ENCODE measurements around the gene RBM33.
"Not testable (repeated sequence)": the region's sequence is repeated elsewhere in the genome, so short reads cannot be mapped to it uniquely, and the experiment has no call there.

The RBM33 gene

DNA sequence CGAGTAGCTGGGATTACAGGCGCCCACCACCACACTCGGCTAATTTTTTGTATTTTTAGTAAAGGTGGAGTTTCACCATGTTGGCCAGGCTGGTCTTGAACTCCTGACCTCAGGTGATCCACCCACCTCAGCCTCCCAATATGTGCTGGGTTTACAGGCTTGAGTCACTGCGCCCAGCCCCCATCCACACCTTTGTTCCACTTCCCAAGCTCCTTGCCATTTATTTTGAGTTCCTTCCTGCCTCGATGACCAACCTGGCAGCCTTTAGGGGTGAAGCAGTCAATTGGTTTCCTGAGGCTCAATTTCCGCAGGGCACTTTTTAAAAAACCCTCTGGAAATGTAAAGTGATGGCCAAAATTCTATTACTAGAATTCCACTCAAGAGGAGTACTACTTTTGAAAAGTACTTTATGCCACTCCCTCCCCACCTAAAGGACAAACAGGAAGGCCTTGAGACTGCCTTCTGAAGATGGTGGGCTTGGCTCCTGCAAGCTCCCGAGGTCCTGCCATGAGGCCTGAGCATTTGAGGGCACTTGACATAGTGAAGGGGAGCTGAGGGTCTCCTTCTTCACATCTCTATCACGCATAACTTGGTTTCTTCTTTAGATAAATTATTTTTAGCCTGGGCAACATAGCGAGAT, 32.5 kb upstream of the RBM33 start:
- H3K9me3 ChIP-seq (ENCODE audit: control insufficient read depth in 1 of 2, low read length in 2 of 2), result no peaks in the 10 kb centered on the region
- no peak overlapping the region for H3K4me3 ChIP-seq (ENCODE audit: low read depth in 1 of 2, low read length in 2 of 2)
- no peak overlapping the region for H3K27ac ChIP-seq (ENCODE audit: low read length)
- H3K27me3 ChIP-seq (ENCODE audit: low read depth, low read length), result no peaks in the 10 kb centered on the region
- no peaks in the 10 kb centered on the region for H3K4me1 ChIP-seq (ENCODE audit: control insufficient read depth in 1 of 2, insufficient read depth in 2 of 2, low read length in 2 of 2)
- H3K36me3 ChIP-seq (ENCODE audit: control insufficient read depth in 1 of 2, insufficient read depth in 2 of 2, low read length in 2 of 2), result no peaks in the 10 kb centered on the region

DNA sequence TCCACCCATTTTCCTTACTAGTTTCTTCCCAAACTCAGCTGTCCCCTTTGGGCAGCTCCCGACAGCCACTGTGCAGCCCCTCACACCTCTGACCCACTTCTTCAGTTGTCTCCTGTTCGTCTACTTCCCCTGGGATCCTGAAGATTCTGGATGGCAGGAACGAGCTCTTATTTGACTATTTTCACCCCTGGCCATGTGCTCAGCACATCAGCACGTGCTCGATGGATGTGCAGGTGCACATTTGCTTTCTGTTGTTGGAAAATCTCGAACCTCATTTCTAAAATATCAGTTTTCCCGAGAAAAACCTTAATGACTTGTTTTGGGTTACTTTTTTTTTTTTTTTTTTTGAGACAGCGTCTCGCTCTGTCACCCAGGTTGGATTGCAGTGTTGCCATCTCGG, 31.8 kb upstream of the RBM33 start:
- H3K9me3 ChIP-seq (ENCODE audit: control insufficient read depth in 1 of 2, low read length in 2 of 2), result no peaks in the 10 kb centered on the region
- H3K4me3 ChIP-seq (ENCODE audit: low read depth in 1 of 2, low read length in 2 of 2), result no peak overlapping the region
- no peaks in the 10 kb centered on the region for H3K4me1 ChIP-seq (ENCODE audit: control insufficient read depth in 1 of 2, insufficient read depth in 2 of 2, low read length in 2 of 2)
- no peaks in the 10 kb centered on the region for H3K36me3 ChIP-seq (ENCODE audit: control insufficient read depth in 1 of 2, insufficient read depth in 2 of 2, low read length in 2 of 2)
- H3K27ac ChIP-seq (ENCODE audit: low read length), result no peak overlapping the region
- H3K27me3 ChIP-seq (ENCODE audit: low read depth, low read length), result no peaks in the 10 kb centered on the region

DNA sequence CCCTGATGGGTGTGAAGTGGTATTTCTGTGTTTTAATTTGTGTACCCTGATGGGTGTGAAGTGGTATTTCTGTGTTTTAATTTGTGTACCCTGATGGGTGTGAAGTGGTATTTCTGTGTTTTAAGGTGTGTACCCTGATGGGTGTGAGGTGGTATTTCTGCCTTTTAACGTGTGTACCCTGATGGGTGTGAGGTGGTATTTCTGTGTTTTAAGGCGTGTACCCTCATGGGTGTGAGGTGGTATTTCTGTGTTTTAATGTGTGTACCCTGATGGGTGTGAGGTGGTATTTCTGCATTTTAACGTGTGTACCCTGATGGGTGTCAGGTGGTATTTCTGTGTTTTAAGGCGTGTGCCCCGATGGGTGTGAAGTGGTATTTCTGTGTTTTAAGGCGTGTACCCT, 29.4 kb upstream of the RBM33 start:
- not testable (repeated sequence) for H3K4me3 ChIP-seq (ENCODE audit: low read depth in 1 of 2, low read length in 2 of 2); H3K4me1 ChIP-seq (ENCODE audit: control insufficient read depth in 1 of 2, insufficient read depth in 2 of 2, low read length in 2 of 2); H3K27ac ChIP-seq (ENCODE audit: low read length)

GRCh38 chr7:155618708-155619633, 25.5 kb upstream of the RBM33 start:
- no peaks in the 10 kb centered on the region for H3K4me1 ChIP-seq (ENCODE audit: control insufficient read depth in 1 of 2, insufficient read depth in 2 of 2, low read length in 2 of 2)
- peak overlapping the region; percentile 63 for H3K27ac ChIP-seq (ENCODE audit: low read length)
- no peaks in the 10 kb centered on the region for H3K9me3 ChIP-seq (ENCODE audit: control insufficient read depth in 1 of 2, low read length in 2 of 2)
- H3K36me3 ChIP-seq (ENCODE audit: control insufficient read depth in 1 of 2, insufficient read depth in 2 of 2, low read length in 2 of 2), result no peaks in the 10 kb centered on the region
- H3K27me3 ChIP-seq (ENCODE audit: low read depth, low read length), result no peaks in the 10 kb centered on the region
- H3K4me3 ChIP-seq (ENCODE audit: low read depth in 1 of 2, low read length in 2 of 2), result peak overlapping the region in 1 of 2 donors; percentile 11

More for the DNA sequence above, 29.4 kb upstream of the RBM33 start:
- not testable (repeated sequence) for H3K27me3 ChIP-seq (ENCODE audit: low read depth, low read length); H3K9me3 ChIP-seq (ENCODE audit: control insufficient read depth in 1 of 2, low read length in 2 of 2); H3K36me3 ChIP-seq (ENCODE audit: control insufficient read depth in 1 of 2, insufficient read depth in 2 of 2, low read length in 2 of 2)

- H3K9me3 ChIP-seq (ENCODE audit: control insufficient read depth in 1 of 2, low read length in 2 of 2), result no peaks in the 10 kb centered on the region
- no peaks in the 10 kb centered on the region for H3K27me3 ChIP-seq (ENCODE audit: low read depth, low read length)
- H3K4me3 ChIP-seq (ENCODE audit: low read depth in 1 of 2, low read length in 2 of 2), result no peak overlapping the region
- H3K27ac ChIP-seq (ENCODE audit: low read length), result peak overlapping the region; percentile 63
- H3K4me1 ChIP-seq (ENCODE audit: control insufficient read depth in 1 of 2, insufficient read depth in 2 of 2, low read length in 2 of 2), result no peaks in the 10 kb centered on the region
- H3K36me3 ChIP-seq (ENCODE audit: control insufficient read depth in 1 of 2, insufficient read depth in 2 of 2, low read length in 2 of 2), result no peaks in the 10 kb centered on the region
These were observed 24.7 kb upstream of the RBM33 start for GRCh38 chr7:155619634-155620271.

DNA sequence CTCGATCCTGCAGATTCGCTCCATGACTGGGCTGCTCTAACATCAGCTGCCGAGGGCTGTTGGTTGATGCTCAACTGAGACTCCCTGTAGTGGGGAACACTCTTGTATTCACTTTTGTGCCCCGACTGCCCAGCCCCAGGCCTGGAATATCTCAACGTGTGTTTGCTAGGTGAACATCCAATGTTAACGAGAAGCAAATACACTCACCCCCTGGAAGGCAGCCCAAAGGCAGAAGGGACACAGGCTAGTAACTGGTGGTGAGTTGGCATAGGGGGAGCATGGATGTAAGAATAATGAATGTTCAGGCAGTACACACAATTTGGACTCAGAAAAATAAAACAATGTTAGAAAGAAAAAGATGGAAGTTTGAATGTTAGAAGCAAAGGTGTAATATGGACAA, 24.0 kb upstream of the RBM33 start:
- no peaks in the 10 kb centered on the region for H3K27me3 ChIP-seq (ENCODE audit: low read depth, low read length)
- H3K4me1 ChIP-seq (ENCODE audit: control insufficient read depth in 1 of 2, insufficient read depth in 2 of 2, low read length in 2 of 2), result no peaks in the 10 kb centered on the region
- peaks cover 0 to 2% of the 10 kb centered on the region in 2 donors for H3K9me3 ChIP-seq (ENCODE audit: control insufficient read depth in 1 of 2, low read length in 2 of 2)
- H3K4me3 ChIP-seq (ENCODE audit: low read depth in 1 of 2, low read length in 2 of 2), result no peak overlapping the region
- no peaks in the 10 kb centered on the region for H3K36me3 ChIP-seq (ENCODE audit: control insufficient read depth in 1 of 2, insufficient read depth in 2 of 2, low read length in 2 of 2)
- H3K27ac ChIP-seq (ENCODE audit: low read length), result no peak overlapping the region

DNA sequence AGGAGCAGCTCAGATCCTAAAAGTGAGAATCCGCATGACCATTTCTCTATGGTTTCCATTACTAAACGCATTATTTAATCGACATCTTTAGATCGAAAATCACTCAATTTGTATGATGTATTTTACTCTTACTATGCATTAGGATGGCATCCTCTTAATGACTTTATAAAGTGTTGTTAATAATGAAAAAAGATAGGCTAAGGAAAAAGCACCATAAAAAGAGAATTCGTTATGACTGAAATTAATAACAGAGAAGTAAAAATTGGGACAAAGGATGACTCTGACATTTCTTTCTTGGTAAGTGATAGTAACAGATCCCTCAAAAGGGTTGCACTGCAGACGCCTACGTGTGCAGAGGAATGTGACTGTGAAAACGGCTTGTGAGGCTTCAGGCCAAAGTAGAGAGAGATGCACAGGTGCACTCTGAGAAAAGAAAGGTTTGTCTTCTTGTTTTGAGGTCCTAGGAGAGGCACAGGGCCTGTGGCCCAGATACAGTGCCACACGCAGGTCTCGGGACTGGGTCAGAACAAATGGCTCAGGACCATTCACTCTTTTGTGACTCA, 23.0 kb upstream of the RBM33 start:
- Histone ChIP-seq H3K27ac (ENCODE audit: low read length) (no peak overlapping the region), H3K27me3 (ENCODE audit: low read depth, low read length) (no peaks in the 10 kb centered on the region), H3K4me1 (ENCODE audit: control insufficient read depth in 1 of 2, insufficient read depth in 2 of 2, low read length in 2 of 2) (no peaks in the 10 kb centered on the region), H3K4me3 (ENCODE audit: low read depth in 1 of 2, low read length in 2 of 2) (no peak overlapping the region), H3K36me3 (ENCODE audit: control insufficient read depth in 1 of 2, insufficient read depth in 2 of 2, low read length in 2 of 2) (no peaks in the 10 kb centered on the region), H3K9me3 (ENCODE audit: control insufficient read depth in 1 of 2, low read length in 2 of 2) (peaks cover 0 to 2% of the 10 kb centered on the region in 2 donors)

- Histone ChIP-seq H3K4me3 (ENCODE audit: low read depth in 1 of 2, low read length in 2 of 2) (no peak overlapping the region), H3K36me3 (ENCODE audit: control insufficient read depth in 1 of 2, insufficient read depth in 2 of 2, low read length in 2 of 2) (no peaks in the 10 kb centered on the region), H3K27me3 (ENCODE audit: low read depth, low read length) (no peaks in the 10 kb centered on the region), H3K27ac (ENCODE audit: low read length) (no peak overlapping the region), H3K4me1 (ENCODE audit: control insufficient read depth in 1 of 2, insufficient read depth in 2 of 2, low read length in 2 of 2) (no peaks in the 10 kb centered on the region), H3K9me3 (ENCODE audit: control insufficient read depth in 1 of 2, low read length in 2 of 2) (peaks cover 4 to 9% of the 10 kb centered on the region in 2 donors)
These were observed 20.0 kb upstream of the RBM33 start for GRCh38 chr7:155624412-155624811.

- Histone ChIP-seq H3K4me1 (ENCODE audit: control insufficient read depth in 1 of 2, insufficient read depth in 2 of 2, low read length in 2 of 2) (no peaks in the 10 kb centered on the region), H3K27me3 (ENCODE audit: low read depth, low read length) (no peaks in the 10 kb centered on the region), H3K36me3 (ENCODE audit: control insufficient read depth in 1 of 2, insufficient read depth in 2 of 2, low read length in 2 of 2) (no peaks in the 10 kb centered on the region), H3K27ac (ENCODE audit: low read length) (no peak overlapping the region), H3K4me3 (ENCODE audit: low read depth in 1 of 2, low read length in 2 of 2) (no peak overlapping the region), H3K9me3 (ENCODE audit: control insufficient read depth in 1 of 2, low read length in 2 of 2) (peaks cover 4 to 17% of the 10 kb centered on the region in 2 donors)
These were observed 18.9 kb upstream of the RBM33 start for GRCh38 chr7:155625557-155625956.

DNA sequence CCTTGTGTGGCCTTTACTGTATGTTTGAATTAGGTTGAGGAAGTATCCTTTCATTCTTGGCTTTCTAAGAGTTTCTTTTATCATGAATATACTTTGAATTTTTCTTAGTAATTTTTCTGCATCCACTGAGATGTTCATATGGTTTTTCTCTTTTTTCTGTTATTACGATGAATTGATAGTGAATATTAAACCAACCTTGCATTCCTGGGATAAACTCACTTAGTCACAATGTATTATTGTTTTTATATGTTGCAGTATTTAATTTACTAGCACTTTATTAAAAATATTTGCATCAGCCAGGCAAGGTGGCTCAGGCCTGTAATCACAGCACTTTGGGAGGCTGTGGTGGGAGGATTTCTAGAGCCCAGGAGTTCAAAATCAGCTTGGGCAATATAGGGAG, 15.3 kb upstream of the RBM33 start:
- Histone ChIP-seq H3K4me1 (ENCODE audit: control insufficient read depth in 1 of 2, insufficient read depth in 2 of 2, low read length in 2 of 2) (no peaks in the 10 kb centered on the region), H3K4me3 (ENCODE audit: low read depth in 1 of 2, low read length in 2 of 2) (no peak overlapping the region)

DNA sequence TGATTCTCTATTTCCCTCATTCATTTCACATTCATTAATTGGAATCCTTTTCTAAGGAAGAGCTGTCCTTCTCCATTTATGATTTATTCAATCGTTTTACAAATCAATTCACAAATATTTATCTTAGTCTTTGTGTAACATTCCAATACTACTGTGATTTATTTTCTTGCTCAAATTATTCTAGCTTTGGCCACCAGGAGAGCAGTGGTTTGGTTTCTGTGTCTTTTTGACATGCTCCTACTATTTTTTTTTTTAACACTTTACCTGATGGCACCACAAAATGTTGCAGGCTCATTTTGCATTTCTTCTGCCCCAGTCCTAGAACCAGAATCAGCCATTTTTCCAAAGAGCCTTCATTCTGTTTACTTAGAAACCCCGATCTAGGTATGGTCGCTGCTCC, 13.3 kb upstream of the RBM33 start:
- peaks cover 4 to 28% of the 10 kb centered on the region in 2 donors for H3K9me3 ChIP-seq (ENCODE audit: control insufficient read depth in 1 of 2, low read length in 2 of 2)
- H3K36me3 ChIP-seq (ENCODE audit: control insufficient read depth in 1 of 2, insufficient read depth in 2 of 2, low read length in 2 of 2), result no peaks in the 10 kb centered on the region
- no peaks in the 10 kb centered on the region for H3K27me3 ChIP-seq (ENCODE audit: low read depth, low read length)
- H3K4me1 ChIP-seq (ENCODE audit: control insufficient read depth in 1 of 2, insufficient read depth in 2 of 2, low read length in 2 of 2), result no peaks in the 10 kb centered on the region
- no peak overlapping the region for H3K4me3 ChIP-seq (ENCODE audit: low read depth in 1 of 2, low read length in 2 of 2)
- H3K27ac ChIP-seq (ENCODE audit: low read length), result no peak overlapping the region

More for the DNA sequence above, 15.3 kb upstream of the RBM33 start:
- Histone ChIP-seq H3K9me3 (ENCODE audit: control insufficient read depth in 1 of 2, low read length in 2 of 2) (peaks cover 4 to 26% of the 10 kb centered on the region in 2 donors), H3K36me3 (ENCODE audit: control insufficient read depth in 1 of 2, insufficient read depth in 2 of 2, low read length in 2 of 2) (no peaks in the 10 kb centered on the region), H3K27me3 (ENCODE audit: low read depth, low read length) (no peaks in the 10 kb centered on the region), H3K27ac (ENCODE audit: low read length) (no peak overlapping the region)
